Measurements from ENCODE around the gene KREMEN1.
A peak's percentile ranks its signal among the peaks of the same experiment; 100 is the strongest.

KREMEN1 gene

DNA sequence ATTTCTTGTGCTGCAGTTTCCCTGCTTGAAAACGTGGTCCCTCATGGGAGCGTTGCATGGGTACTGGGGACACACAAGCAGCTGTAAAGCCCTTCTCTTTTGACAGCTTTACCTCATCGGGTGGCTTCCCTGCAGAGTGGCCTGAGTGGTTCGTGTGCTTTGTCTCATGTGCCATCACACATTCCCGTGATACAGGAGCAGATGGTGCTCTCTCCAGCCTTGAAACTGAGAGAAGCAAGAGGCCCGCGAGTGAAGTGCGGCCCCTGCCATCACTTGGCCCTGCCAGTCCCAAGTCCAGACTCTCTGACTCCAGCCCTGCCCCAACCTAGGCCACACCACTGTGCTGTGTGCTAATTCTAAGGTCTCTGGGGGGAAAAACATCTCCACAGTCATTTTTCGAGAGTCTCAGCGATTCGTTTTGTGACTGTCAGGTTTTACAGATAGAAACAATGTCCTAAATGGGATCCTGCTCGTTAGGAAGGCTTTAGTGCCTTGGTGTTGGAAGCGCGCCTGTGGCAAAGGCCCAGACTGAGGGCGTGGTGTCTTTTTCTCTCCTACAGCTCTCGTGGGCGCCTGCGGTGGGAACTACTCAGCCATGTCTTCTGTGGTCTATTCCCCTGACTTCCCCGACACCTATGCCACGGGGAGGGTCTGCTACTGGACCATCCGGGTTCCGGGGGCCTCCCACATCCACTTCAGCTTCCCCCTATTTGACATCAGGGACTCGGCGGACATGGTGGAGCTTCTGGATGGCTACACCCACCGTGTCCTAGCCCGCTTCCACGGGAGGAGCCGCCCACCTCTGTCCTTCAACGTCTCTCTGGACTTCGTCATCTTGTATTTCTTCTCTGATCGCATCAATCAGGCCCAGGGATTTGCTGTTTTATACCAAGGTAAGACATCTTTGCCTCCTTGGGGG lies 64.2 kb downstream of the KREMEN1 start:
- peak; percentile 43 for DNase-seq

DNA sequence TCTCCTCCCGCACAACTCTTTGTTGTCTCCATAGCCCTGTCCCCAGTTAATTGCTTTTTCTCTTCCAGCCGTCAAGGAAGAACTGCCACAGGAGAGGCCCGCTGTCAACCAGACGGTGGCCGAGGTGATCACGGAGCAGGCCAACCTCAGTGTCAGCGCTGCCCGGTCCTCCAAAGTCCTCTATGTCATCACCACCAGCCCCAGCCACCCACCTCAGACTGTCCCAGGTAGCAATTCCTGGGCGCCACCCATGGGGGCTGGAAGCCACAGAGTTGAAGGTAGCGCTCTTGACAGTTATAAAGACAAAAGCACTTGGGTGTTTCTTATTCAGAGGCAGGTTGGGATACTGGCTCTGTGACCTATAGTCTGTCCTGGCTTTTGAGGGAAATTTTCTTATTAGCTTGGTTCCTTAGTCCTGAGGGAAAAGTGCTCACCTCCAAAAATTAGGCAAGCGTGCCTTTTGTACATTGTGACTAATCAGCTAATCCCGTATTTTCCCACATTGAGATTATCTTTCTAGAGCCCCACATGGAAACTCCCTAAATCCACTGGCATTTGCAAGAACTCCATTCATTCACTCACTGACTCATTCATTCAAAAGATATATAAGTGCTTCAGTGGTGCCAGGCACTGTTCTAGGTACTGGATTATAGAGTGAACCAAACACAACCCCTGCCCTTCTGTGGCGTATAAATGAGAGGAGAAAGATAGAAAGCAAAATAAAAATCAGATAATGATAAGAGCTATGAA lies 65.9 kb downstream of the KREMEN1 start:
- DNase-seq = no peak

DNA sequence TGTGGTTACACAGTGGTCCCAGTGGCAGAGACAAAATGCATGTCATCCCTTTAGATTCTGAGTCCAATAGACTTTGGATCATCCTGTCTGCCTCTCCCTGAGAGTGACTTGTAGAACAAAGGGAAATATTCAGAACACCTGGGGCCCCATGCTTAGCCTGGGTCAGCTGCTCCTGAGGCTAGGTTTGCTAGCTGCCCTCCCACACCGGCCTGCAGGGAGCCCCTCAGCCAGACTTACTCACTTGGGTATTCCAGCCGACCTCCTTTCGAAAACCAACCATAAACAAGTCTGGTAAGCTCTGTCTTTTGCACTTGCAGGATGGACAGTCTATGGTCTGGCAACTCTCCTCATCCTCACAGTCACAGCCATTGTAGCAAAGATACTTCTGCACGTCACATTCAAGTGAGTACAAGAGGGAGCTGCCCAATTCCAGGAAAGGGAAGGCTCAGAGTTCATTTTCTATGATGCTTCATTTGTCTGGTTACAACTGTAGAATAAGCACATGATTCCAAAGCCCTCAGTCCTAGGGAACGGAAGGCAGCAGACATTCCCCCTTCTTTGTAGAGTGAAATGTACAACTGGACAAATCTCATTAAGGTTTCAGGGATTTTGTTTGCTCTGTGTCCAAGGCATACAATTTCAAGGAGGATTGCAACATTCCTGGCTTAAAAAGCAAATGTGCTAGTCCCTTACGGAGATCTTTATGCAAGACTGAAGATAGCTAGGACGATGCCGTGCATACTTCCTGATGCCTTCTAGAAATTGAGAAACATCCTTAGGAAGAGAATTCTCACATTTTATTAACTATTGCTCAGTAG lies 67.3 kb downstream of the KREMEN1 start:
- DNase-seq = no peak

DNA sequence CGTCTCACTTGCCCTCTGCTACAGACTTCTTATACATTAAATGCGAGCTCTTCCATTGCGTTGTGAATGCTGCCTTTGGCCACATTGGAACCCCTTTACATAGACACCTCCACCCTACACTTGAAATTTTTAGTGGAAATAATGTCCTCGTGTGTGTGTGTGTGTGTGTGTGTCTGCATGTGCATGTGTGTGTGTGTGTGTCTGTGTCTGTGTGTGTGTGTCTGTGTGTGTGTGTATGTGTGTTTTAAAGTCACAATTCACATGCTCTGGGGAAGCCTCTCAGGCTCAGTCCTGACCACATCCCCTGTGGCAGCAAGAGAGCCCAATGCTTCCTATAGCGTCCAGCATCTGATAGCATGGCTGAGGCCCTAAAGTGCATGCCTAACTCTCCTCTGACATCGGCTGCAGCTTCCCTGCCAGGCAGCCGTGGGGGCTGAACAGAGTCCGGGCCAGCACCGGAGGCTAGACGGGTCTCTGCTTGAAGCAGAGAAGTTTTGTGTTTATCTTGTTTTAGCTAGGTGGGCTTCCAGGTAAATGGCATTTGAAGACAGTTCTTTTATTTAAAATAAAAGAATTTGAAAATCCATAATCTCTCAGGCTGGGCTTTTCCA lies 68.3 kb downstream of the KREMEN1 start:
- DNase-seq = no peak

DNA sequence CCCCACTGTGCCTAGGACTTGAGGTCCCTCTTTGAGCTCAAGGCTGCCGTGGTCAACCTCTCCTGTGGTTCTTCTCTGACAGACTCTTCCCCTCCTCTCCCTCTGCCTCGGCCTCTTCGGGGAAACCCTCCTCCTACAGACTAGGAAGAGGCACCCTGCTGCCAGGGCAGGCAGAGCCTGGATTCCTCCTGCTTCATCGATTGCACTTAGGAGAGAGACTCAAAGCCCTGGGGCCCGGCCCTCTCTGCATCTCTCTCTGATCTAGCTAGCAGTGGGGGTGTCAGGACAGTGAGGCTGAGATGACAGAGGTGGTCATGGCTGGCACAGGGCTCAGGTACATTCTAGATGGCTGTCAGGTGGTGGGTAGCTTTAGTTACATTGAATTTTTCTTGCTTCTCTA lies 69.3 kb downstream of the KREMEN1 start:
- no peak for DNase-seq

DNA sequence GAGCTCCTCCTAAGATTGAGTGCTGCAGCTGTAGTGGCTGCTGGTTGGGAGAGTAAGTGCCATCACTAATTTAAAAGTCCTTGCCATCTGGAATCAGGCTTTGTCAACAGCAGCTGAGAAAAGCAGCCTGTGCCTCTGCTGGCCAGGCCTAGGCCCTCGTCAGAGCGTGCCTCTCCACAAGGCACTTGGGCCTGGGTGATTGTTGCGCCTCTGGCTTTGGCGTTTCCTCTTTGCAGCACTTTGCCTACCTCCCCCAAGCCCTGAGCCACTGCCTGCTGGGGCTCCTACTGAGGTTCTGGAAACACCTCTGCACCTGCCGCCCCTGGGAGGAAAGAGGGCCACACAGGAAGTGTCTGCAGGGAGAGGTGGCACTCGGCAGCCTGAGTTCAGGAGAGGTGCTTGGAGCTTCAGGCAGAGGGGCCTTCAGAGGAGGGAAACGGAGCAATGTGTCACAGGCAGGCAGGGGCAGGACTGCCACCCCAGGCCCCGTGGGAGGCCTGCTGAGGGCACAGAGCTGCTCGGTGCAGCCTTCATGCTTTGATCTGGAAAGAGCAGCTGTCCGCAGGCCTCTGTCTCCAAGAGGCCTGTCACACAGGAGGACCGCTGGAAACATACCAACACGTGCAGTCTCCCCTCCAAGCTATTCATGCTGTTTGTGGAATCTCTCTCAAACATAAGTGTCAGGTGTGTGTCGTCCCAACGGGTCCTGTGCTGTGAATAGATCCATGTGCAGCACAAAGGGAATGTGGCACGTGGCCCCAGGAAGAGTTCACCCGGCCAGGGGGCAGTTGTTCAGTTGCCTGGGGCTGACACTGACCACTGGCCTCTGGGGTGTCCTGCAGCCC lies 71.3 kb downstream of the KREMEN1 start:
- DNase-seq = peak; percentile 64

DNA sequence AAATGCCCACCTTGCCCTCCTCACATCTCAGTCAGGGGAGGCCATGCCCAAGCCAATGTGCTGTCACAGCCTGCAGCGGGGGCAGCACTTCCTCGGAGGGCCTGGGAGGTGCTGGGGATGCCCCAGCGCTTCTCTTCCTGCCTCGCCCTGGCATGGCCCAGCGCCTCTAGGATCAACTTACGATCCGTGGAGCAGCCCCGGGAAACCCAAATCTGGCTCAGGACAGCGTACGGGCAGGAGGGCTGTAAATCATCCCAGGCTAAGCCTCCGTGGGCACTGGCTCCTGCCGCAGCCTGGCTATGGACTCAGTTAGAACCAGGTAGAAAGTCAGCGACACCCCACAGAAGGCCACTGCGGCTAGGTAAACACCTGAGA lies 71.9 kb downstream of the KREMEN1 start:
- no peak for DNase-seq

DNA sequence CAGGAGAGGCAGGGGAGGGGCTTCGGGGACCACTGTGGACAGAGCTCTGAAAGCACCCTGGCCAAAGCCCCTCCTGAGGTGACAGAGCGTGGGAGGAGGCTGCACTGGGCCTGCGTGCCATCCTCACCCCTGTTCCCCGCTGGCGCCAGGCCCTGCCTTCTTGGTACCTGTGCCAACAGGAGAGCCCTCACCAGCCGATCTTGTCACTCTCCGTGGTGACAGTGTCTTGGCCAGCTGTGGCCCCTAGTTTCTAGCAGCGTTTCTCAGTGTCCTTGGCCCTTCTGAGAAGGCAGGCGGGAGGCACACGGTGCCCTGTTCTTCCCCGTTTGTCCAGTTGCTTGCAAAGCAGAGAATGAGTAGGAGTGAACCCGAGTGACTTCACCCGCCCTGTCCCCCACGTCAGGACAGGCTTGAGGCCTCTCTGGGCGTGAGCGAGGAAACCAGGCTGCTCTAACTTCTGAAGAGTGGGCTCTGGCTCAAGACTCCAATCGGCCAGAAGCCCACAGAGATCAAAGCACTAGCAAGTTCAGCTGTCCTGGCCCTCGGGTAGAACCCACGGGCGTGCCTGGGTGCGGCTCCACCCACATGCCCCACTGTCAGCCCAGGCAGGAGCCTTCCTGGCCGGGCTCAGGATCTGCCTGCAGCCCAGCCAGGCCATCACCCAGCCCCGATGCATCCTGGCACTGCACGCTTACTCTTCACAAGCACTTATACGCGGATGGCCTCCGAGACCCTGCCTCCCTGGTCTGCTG lies 72.7 kb downstream of the KREMEN1 start:
- DNase-seq = no peak

DNA sequence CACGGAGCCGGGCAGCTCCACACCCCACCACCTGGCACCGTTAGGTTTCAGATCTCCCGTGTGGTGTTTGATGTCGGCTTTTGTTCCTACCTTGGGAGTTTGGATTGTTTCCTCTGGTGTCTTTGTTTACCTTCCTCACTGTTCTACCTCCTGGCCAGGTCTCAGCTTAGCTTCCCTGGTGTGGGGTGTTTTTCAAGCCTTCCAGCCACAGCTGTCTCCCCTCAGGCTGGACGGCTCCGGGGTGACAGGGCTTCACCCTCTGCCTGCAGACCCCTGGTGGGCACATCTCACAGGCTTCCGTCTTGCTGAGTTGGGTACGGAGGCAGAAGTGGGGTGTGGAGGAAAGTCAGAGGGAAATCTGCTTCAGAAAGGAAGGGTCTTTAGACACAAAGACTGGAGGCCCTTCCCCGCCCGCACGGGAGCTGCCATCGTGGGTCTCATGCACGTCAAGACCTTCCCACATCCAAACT lies 73.3 kb downstream of the KREMEN1 start:
- peak; percentile 26 for DNase-seq

DNA sequence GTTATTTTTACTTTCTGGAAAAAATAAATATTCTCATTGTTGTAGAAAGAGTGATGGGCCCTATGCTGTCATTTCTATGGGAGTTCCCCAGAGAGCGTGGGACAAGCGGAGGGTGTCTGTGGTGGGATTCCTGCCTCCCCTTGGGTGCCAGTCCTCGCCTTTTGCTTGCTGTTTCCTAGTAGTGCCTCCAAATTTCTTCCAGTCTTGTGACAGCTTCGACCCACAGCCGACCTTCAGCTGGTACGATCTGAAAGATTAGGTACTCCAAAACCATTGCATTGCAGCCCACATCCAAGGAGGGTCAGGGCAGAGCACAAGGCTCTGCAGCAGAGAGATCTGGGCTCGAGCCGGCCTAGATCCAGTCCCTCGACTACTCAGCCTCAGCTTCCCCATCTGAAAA lies 73.9 kb downstream of the KREMEN1 start:
- no peak for DNase-seq

DNA sequence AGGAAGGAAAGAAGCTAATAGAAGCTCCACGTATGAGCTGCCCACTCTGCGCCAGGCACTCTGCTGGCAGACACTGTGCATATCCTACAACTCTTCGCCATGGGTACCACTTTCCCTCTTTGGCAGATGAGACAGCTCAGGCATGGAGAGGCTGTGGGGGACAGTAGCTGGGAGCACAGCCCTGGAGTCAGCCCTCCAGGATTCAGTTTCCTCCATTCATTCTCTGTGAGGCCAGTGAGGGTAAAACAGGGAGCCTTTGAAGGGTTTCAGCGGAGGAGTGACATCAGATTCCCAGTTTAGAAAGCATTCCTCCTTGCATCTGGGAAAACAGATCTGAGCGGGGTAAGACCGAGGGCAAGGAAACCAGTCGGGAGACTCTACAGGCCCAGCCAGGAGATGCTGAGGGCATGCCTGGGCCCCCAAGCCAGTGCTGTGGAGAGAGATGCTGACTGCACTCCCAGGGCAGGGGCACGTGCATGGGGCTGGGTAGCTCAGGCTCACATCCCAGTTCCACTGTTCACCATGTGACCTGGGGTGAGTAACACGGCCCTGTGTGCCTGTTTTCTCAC lies 74.6 kb downstream of the KREMEN1 start:
- no peak for DNase-seq

DNA sequence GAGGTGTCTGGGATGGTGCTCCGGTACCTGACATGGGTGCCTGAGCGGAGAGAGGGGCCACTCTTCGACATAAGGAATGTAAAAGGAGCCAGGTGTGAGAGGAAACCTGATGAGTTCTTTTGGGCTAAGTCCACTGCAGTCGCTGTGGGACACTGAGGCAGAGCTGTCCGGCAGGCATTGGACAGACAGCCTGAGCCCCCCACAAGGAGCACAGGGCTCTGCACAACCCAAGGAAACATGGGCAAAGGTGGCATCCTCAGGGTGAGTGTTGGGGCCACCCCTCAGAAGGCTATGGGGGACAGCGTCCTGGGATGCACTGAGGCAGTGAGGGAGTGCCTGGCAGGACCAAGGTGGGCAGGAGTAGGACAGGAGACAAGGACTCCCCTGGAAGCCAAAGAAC lies 75.2 kb downstream of the KREMEN1 start:
- no peak for DNase-seq

DNA sequence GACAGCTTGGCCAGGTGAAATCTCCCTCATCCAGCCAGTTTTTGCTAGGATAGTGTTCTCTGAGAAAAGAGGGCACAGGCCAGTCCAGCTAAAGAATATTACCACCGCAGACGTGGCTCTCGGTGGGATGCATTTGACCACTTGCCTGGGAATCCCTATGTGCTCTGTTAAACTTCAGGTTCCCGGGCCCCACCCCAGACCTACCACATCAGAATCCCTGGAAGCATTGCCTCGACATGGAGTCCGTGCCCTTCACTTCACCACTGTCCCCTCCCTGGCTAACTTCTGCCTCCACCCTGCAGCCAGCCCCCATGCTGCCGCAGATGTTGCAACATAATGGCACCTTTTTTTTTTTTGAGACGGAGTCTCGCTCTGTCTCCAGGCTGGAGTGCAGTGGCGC lies 76.0 kb downstream of the KREMEN1 start:
- no peak for DNase-seq

DNA sequence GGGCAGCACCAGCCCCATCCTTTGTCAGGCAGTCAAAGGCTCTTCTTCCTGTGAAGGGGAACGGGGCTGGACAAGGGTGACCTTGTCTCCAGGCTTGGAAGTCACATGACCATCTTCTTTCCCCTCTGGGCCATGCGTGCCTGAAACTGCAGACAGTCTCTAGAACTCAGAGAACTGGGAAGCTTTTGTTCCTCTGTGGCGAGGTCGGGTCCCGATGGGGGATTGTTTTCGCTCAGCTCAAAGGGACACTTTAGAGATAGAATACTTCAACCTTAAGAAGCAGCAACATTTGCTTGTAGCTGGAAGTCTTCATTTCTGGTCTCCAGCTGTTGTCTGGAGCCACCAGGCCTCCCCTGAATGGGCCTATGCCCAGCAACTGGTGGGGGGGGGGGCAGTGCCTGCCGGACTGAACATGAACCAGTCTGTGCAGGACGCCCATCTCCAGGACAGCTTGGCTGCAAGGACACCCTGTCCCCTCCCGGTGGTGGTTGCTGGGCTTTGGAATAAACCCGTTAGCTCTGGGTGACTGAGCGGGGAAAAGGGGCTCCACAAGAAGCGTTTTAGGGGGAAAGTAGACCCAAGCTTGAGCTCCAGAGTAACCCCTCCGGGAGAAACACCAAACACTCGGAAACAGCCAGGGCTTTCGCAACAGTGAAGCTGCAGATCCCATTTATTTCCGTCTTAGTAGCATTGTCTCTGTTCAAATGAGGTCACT lies 77.2 kb downstream of the KREMEN1 start:
- DNase-seq = no peak

DNA sequence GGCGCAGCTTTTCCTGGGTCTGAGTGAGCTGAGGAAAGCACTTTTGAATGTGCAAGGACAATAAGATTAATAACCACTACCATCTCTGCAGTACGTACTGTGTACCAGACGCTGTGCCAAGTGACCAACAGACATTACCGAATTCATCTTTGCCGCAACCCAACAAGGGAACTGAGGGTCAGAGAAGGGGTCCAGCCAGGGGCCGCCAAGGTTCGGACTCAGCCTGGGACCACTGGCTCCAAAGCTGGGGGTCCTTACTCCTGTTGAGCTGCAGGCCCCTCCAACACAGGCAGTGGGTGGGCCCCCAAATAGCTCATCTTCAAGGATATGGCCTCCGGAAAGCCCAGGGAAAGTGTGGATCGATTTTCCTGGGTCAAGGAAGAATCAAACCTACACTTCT lies 77.9 kb downstream of the KREMEN1 start:
- DNase-seq = no peak

DNA sequence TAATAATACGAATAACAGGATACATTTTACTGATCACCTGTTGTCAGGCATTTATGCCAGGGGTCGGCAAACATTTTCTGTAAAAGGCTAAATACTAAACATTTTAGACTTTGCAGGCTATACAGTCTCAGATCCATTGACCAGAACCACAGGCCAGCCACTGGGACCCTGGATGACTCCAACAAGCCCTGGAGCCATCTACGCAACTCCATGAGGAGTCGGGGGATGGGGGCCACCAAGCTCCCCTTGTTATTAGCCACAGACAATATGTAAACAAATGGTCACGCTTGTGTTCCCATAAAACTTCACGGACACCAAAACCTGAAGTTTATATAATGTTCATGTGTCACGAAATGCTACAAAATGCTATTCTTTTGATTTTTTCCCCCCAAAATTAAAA lies 78.5 kb downstream of the KREMEN1 start:
- no peak for DNase-seq

DNA sequence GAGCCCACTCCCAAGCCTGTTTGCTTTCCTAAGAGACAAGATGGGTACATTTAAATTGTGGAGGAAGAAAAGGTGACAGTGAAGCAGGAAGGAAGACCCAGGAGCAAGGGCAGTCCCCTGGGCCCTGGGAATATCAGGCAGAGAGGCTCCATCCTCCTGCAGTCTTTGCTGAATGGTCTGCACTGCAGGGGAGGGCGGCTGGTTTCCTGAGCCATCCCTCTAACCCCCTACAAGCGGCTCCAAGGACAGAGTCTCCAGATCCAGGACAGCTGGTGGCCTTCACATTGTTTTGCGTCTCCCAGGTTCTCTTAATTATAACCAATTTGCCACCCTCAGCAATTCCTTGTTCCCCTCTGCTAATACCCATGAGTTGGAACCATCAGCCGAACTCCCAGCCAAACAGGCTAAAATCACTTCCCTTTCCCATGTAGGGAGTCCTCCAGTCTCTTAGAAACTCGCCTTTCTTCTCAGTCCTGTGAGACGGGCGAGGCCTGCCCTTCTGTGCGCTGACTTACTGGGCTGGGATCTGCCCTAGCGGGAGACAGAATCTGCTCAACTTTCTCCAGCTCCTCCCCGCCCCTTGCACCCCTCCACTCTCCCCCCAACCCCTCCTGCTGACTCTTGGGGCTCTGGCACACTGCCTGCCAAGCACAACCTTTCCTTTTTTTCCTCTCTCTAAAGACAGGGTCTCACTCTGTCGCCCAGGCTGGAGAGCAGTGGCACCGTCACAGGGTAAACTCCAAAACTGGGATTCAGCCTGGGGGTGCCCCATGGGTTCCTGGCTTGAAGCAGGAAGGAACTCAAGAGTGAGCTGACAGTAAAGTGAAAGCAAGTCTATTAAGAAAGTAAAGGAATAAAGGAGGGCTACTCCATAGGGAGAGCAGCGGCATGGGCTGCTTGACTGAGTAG lies 79.5 kb downstream of the KREMEN1 start:
- no peak for DNase-seq

DNA sequence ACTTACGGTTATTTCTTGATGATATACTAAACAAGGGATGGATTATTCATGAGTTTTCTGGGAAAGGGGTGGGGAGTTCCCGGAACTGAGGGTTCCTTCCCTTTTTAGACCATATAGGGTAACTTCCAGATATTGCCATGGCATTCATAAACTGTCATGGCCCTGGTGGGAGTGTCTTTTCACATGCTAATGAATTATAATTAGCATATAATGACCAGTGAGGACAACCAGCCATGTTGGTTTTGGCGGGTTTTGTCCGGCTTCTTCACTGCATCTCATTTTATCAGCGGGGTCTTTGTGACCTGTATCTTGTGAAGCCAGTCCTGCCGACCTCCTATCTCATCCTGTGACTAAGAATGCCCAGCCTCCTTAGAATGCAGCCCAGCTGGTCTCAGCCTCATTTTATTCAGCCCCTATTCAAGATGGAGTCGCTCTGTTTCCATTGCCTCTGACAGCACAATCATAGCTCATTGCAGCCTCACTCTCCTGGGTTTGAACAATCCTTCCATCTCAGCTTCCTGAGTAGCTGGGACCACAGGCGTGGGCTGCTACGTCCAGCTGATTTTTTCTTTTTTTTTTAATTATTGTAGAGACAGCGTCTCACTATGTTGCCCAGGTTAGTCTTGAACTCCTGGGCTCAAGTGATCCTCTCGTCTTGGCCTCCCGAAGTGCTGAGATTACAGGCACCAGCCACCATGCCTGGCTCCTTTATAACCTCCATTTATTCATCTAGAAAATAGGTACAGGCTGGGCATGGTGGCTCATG lies 80.3 kb downstream of the KREMEN1 start:
- no peak for DNase-seq
